ENCODE data around the gene RIMS1.

The RIMS1 gene

GRCh38 chr6:72419966-72420365 is 533.6 kb downstream of the RIMS1 start:
- DNase-seq = no peak

- DNase-seq = no peak
Observed at GRCh38 chr6:72420409-72420808, 534.1 kb downstream of the RIMS1 start.

DNA sequence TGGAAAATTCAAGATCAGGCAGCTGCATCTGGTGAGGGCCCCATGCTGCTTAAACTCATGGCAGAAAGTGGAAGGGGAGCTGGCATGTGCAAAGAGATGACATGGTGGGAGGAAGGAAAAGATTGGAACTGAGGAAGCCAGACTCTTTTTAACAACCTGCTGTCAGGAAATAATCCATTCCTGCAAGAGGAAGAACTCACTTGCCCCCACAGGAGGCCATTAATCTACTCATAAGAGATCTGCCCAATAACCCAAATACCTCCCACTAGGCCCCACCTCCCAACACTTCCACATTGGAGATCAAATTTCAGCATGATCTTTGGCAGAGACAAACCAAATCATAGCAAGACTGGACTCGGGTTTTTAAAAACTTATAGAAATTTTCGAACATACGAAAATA is 535.0 kb downstream of the RIMS1 start:
- no peak for DNase-seq

- no peak for DNase-seq
Observed at GRCh38 chr6:72422171-72422570, 535.8 kb downstream of the RIMS1 start.

GRCh38 chr6:72424476-72424875 is 538.1 kb downstream of the RIMS1 start:
- no peak for DNase-seq

GRCh38 chr6:72425003-72425681 is 538.8 kb downstream of the RIMS1 start:
- DNase-seq = no peak

DNA sequence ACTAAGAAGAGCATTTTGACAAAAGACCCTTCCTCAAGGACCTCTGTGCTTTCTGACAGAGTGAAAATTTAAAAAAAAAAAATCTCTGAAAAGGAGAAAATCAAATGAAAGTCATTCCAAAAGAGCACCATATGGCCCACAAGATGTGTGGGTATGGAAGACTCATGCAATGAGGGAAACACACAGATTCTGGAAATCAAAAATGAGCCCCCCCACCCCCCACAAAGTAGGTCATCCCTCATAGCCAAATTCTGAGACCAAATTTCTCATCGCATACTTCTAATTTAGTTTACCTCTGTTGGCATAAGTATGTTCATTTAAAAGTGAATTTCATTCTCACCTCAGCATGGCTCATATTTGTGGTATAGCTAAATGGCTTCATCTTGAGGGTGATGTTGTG is 554.3 kb downstream of the RIMS1 start:
- DNase-seq = no peak

- DNase-seq = no peak
Observed at GRCh38 chr6:72446430-72446829, 560.1 kb downstream of the RIMS1 start.

Measured in activated naive CD4-positive, alpha-beta T cell treated with anti-CD3 and anti-CD28 coated beads, Interleukin-2, amount 50 U/mL, for 16 hours (primary cell).